Measurements from ENCODE around the gene FBRSL1.

DNA sequence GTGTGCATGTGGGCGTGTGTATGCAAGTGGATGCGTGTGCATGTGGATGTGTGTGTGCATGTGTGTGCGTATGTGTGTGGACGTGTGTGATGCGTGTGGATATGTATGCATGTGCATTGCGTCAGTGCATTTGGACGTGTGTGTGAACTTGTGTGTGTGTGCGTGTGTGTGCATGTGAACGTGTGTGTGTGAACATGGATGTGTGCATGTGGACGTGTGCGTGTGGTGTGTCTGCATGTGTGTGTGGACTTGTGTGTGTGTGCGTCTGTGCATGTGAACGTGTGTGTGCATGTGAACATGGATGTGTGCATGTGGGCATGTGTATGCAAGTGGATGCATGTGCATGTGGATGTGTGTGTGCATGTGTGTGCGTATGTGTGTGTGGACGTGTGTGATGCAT lies 34.4 kb upstream of the FBRSL1 start:
- TF ChIP-seq CTCF (conservative IDR thresholded peaks at IDR 0.05; ENCODE audit: low read depth, low read length), result no peak
- no peak for TF ChIP-seq EZH2phosphoT487 (IDR thresholded peaks at IDR 0.05; ENCODE audit: borderline replicate concordance, low read length)
- TF ChIP-seq EZH2 (IDR thresholded peaks at IDR 0.05; ENCODE audit: low read length, unreplicated experiment), result no peak

Data from PC-3 (cell line).